Measurements from ENCODE around the gene CAPN12.
A peak's percentile ranks its signal among the peaks of the same experiment; 100 is the strongest.
"Not testable (repeated sequence)": the region's sequence is repeated elsewhere in the genome, so short reads cannot be mapped to it uniquely, and the experiment has no call there.

CAPN12 gene

GRCh38 chr19:38763795-38764220 lies 19.5 kb upstream of the CAPN12 start:
- DNase-seq (ENCODE audit: insufficient read length, low spot score) (no peak), FAIRE-seq (no peak)
- TF ChIP-seq CTCF (IDR thresholded peaks at IDR 0.05; ENCODE audit: insufficient read depth, missing control alignments) = no peak

GRCh38 chr19:38761884-38762389 lies 17.7 kb upstream of the CAPN12 start:
- not testable (repeated sequence) for DNase-seq (ENCODE audit: insufficient read length, low spot score); FAIRE-seq

GRCh38 chr19:38760805-38761517 lies 16.7 kb upstream of the CAPN12 start:
- DNase-seq (ENCODE audit: insufficient read length, low spot score); FAIRE-seq: not testable (repeated sequence)

GRCh38 chr19:38759590-38760003 lies 15.3 kb upstream of the CAPN12 start:
- FAIRE-seq = no peak
- TF ChIP-seq CTCF (IDR thresholded peaks at IDR 0.05; ENCODE audit: insufficient read depth, missing control alignments) = no peak

GRCh38 chr19:38754196-38754595 lies 9.9 kb upstream of the CAPN12 start:
- not testable (repeated sequence) for FAIRE-seq; DNase-seq (ENCODE audit: insufficient read length, low spot score)

More at GRCh38 chr19:38759590-38760003, 15.3 kb upstream of the CAPN12 start:
- no peak for DNase-seq (ENCODE audit: insufficient read length, low spot score)

GRCh38 chr19:38753783-38754182 lies 9.5 kb upstream of the CAPN12 start:
- not testable (repeated sequence) for DNase-seq (ENCODE audit: insufficient read length, low spot score); FAIRE-seq

GRCh38 chr19:38745316-38745715 lies 1.0 kb upstream of the CAPN12 start:
- TF ChIP-seq CTCF (IDR thresholded peaks at IDR 0.05; ENCODE audit: insufficient read depth, missing control alignments) = no peak
- DNase-seq (ENCODE audit: insufficient read length, low spot score) (no peak), FAIRE-seq (no peak)

GRCh38 chr19:38744874-38745273 lies 600 bp upstream of the CAPN12 start:
- DNase-seq (ENCODE audit: insufficient read length, low spot score) = no peak
- TF ChIP-seq CTCF (IDR thresholded peaks at IDR 0.05; ENCODE audit: insufficient read depth, missing control alignments) = no peak
- no peak for FAIRE-seq

- no peak for TF ChIP-seq CTCF (IDR thresholded peaks at IDR 0.05; ENCODE audit: insufficient read depth, missing control alignments)
- DNase-seq (ENCODE audit: insufficient read length, low spot score) (peak; percentile 4), FAIRE-seq (no peak)
Measured at GRCh38 chr19:38743394-38744297, 628 bp downstream of the CAPN12 start.
